ENCODE measurements around the gene SERPINA6.
A peak's percentile ranks its signal among the peaks of the same experiment; 100 is the strongest.
"Not testable (repeated sequence)": the region's sequence is repeated elsewhere in the genome, so short reads cannot be mapped to it uniquely, and the experiment has no call there.

SERPINA6 gene, protein sequence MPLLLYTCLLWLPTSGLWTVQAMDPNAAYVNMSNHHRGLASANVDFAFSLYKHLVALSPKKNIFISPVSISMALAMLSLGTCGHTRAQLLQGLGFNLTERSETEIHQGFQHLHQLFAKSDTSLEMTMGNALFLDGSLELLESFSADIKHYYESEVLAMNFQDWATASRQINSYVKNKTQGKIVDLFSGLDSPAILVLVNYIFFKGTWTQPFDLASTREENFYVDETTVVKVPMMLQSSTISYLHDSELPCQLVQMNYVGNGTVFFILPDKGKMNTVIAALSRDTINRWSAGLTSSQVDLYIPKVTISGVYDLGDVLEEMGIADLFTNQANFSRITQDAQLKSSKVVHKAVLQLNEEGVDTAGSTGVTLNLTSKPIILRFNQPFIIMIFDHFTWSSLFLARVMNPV

DNA sequence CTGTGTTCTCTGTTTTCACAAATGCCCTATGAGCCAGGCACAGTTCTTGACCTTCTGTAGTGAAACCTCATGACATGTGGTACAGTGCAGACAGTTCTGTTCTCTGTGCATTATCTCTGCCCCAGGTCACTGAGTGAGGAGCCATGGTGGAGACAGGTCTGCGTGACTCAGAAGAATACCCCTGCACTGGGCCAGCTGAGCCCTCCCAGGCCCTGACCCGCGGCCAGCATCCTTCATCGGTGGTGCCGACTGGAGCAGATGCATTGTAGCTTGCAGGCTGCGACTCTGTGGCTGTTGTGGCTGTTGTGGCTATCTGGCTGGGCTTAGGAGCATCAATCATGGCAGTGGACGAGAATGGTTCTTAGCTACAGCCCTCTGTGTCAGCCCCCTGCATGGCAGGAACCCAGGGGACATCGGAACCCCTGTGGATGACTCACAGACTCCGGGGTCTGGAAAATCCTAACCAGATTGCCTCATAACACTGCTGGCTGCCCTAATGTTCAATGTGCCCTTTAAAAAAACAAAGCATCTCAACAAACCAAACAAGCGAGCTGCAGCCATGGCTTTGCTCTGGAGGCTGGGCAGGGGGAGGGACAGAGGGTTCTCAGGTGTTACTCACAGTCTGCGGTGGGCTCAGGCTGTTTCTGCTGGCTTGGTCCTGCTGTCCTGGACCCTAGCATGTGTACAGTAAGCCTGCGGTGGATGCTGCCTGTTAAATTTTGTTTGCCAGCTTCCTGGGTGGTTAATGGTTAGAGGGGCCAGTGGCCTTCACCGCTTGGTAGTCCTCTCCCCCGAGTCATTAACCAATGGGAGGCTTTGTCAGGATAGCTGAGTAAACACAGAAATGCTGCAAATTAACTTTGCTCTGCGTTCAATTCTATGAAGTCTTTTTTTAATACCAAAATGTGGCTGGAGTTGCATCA, at the start of gene SERPINA6:
Gene SERPINA6 (minus strand): TSS at position 689 of the 923 bp plus-strand sequence. CDS start 8,688 bp downstream, outside the sequence.
- TF ChIP-seq, protein P1, sequence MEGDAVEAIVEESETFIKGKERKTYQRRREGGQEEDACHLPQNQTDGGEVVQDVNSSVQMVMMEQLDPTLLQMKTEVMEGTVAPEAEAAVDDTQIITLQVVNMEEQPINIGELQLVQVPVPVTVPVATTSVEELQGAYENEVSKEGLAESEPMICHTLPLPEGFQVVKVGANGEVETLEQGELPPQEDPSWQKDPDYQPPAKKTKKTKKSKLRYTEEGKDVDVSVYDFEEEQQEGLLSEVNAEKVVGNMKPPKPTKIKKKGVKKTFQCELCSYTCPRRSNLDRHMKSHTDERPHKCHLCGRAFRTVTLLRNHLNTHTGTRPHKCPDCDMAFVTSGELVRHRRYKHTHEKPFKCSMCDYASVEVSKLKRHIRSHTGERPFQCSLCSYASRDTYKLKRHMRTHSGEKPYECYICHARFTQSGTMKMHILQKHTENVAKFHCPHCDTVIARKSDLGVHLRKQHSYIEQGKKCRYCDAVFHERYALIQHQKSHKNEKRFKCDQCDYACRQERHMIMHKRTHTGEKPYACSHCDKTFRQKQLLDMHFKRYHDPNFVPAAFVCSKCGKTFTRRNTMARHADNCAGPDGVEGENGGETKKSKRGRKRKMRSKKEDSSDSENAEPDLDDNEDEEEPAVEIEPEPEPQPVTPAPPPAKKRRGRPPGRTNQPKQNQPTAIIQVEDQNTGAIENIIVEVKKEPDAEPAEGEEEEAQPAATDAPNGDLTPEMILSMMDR (IDR thresholded peaks at IDR 0.05; ENCODE audit: insufficient read depth, missing control alignments), result no peak
- DNase-seq (ENCODE audit: insufficient read length, low spot score) (no peak), FAIRE-seq (no peak)

DNA sequence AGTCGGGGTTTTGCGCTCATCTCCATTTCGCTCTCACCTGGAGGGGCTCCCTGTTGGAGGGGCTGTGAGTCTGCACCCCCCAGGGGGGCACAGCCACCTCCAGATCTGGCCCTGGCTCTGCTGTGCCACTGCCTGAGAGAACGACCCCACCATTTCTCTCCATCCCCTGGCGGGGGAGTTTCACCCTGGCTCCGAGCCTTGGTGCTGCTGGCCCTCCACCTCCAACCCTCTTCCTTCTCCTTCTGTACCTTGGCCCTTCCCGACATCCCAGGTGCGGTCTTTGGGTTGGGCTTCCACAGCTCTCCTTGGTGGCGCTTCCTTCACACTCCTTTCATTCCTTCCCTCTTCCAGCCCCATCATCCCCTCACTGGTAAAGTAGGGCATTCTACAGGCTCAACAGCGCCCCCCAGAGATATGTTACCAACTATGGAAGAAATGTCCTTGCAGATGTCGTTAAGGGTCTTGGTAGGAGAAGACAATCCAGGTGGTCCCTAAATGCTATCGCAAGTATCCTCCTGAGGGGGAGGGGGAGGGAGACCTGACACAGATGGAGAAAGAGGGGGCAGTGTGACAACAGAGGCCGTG, 49.0 kb upstream of the SERPINA6 start:
- TF ChIP-seq, protein P1 (IDR thresholded peaks at IDR 0.05; ENCODE audit: insufficient read depth, missing control alignments), result peak; percentile 14
- no peak for DNase-seq (ENCODE audit: insufficient read length, low spot score)
- FAIRE-seq, result no peak

DNA sequence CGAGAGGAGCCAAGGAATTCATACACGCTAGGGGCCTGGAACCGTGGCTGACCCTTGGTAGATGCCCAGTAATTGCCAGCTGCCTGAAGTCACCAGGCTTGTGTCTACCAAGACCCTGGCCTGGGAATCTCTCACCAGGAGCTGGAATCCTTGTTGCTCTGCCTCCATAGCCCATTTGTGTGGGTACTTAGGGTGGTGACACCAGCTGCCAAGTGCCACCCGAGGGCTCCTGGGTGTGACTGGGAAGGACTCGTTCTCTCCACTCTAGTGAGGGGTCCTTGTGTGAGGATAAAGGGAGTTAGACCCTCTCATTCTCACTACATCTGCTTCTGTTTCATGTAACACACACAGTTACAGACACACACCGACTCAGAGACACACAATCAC, 47.4 kb upstream of the SERPINA6 start:
- DNase-seq (ENCODE audit: insufficient read length, low spot score) (no peak), FAIRE-seq (no peak)
- TF ChIP-seq, protein P1 (IDR thresholded peaks at IDR 0.05; ENCODE audit: insufficient read depth, missing control alignments), result no peak

DNA sequence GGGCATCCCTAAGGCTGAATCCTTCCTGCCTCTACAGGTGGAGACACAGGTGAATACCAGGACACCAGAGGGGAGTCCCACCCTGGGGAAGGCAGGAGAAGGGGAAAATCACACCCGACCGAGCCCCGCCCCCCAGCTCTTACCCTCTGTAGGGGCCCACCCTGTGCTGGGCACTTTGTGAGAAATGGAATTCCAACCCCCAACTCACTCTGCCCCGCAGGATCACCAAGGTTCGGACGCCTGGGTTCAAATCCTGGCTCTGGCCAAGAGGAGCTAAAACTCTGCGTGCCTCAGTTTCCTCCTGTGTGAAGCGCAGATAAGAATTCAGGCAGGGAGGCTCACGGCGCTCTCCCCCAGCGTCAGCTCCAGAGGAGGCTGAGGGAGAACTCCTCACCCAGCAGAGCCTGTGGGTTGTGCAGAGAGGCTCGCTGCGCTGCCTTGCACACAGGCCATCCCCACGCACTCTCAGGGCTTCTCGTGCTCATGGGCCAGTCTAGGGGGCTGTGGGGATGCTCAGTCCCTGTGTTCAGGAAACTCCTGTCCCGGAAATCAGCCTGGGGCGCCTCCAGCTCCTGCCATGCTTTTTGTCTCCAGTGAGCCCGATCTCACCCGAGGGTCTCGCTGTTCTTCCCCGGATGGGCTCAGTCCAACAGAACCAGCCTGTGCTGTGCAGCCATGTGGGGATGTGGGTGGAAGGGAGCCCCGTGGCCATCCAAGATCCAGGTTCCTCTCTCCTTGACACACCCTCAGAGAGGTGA, 46.8 kb upstream of the SERPINA6 start:
- DNase-seq (ENCODE audit: insufficient read length, low spot score); FAIRE-seq: not testable (repeated sequence)

DNA sequence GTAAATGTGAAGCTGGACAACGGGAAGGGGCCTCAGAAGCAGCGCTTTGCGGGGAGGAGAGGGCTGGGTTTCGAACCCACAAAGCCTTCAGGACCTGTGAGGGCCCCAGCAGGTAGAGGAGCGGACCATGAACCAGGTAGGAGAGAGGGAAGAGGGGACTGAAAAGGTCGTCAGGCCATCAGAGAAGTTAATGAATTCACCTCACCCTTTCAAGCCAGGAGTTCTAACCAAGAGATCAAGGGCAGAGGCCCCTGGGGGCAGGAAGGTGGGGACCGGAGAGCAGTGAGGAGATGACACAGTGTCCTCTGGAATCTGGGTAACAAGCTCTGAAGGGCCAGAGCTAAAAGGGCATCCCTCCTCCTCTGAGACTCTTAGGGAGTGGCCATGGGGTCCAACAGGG, 45.8 kb upstream of the SERPINA6 start:
- DNase-seq (ENCODE audit: insufficient read length, low spot score) (no peak), FAIRE-seq (no peak)
- TF ChIP-seq, protein P1 (IDR thresholded peaks at IDR 0.05; ENCODE audit: insufficient read depth, missing control alignments), result no peak

DNA sequence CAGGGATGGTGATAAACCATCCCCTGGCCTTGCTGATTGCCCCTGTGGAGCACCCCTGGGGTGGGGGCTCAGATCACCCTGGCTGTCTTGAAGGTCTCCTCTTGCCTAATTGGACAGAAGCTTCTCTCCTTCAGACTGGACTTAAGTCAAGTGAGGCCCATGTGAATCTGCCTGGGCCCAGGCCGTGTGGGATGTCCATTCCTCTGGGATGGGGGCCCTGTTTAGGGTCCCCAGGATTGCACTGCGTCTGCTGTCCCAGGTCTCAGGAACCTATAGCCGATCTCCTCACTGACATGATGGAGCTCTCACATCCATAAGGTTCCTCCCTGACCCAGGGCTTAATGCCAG, 45.1 kb upstream of the SERPINA6 start:
- TF ChIP-seq, protein P1 (IDR thresholded peaks at IDR 0.05; ENCODE audit: insufficient read depth, missing control alignments), result no peak
- no peak for FAIRE-seq
- no peak for DNase-seq (ENCODE audit: insufficient read length, low spot score)
